ENCODE measurements around the gene CSNK2A1. TPM values are rescaled to one million over a fixed set of nuclear protein-coding genes. Genes with fewer than 3 reads are reported as not detected.

Gene CSNK2A1
- polyA plus RNA-seq, 1 experiment: 136 TPM

GRCh38 chr20:550611-551010, 7.0 kb upstream of the CSNK2A1 start:
- H3K9me3 ChIP-seq (ENCODE audit: control insufficient read depth, insufficient read depth, low read length): no peaks in the 10 kb centered on the region
- CTCF ChIA-PET: interaction anchor here (1.9 kb wide), 1 partner anchor 116 kb away, joined by 4 read pairs; no protein-coding TSS in a partner anchor
- POLR2A ChIA-PET: no interaction called here
- peaks cover 18% of the 10 kb centered on the region for H3K27me3 ChIP-seq (ENCODE audit: control insufficient read depth, insufficient read depth, low read length)
- H3K4me3 ChIP-seq (ENCODE audit: low read depth, low read length): no peak overlapping the region
- no peak for DNase-seq (ENCODE audit: low read depth, low spot score)
- TF ChIP-seq, protein P1, sequence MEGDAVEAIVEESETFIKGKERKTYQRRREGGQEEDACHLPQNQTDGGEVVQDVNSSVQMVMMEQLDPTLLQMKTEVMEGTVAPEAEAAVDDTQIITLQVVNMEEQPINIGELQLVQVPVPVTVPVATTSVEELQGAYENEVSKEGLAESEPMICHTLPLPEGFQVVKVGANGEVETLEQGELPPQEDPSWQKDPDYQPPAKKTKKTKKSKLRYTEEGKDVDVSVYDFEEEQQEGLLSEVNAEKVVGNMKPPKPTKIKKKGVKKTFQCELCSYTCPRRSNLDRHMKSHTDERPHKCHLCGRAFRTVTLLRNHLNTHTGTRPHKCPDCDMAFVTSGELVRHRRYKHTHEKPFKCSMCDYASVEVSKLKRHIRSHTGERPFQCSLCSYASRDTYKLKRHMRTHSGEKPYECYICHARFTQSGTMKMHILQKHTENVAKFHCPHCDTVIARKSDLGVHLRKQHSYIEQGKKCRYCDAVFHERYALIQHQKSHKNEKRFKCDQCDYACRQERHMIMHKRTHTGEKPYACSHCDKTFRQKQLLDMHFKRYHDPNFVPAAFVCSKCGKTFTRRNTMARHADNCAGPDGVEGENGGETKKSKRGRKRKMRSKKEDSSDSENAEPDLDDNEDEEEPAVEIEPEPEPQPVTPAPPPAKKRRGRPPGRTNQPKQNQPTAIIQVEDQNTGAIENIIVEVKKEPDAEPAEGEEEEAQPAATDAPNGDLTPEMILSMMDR (IDR thresholded peaks at IDR 0.05; ENCODE audit: low read depth, low read length): no peak
- no peak overlapping the region for H3K27ac ChIP-seq (ENCODE audit: low read depth, low read length)

- peaks cover 17% of the 10 kb centered on the region for H3K27me3 ChIP-seq (ENCODE audit: control insufficient read depth, insufficient read depth, low read length)
- CTCF ChIA-PET: interaction anchor here (1.9 kb wide), 1 partner anchor 117 kb away, joined by 4 read pairs; no protein-coding TSS in a partner anchor
- H3K4me3 ChIP-seq (ENCODE audit: low read depth, low read length): no peak overlapping the region
- no peak for DNase-seq (ENCODE audit: low read depth, low spot score)
- TF ChIP-seq, protein P1 (IDR thresholded peaks at IDR 0.05; ENCODE audit: low read depth, low read length): no peak
- POLR2A ChIA-PET: no interaction called here
- no peaks in the 10 kb centered on the region for H3K9me3 ChIP-seq (ENCODE audit: control insufficient read depth, insufficient read depth, low read length)
- H3K27ac ChIP-seq (ENCODE audit: low read depth, low read length): no peak overlapping the region
Measured at GRCh38 chr20:549722-550496, 6.3 kb upstream of the CSNK2A1 start.

GRCh38 chr20:548906-549305, 5.3 kb upstream of the CSNK2A1 start:
- Histone ChIP-seq H3K27me3 (ENCODE audit: control insufficient read depth, insufficient read depth, low read length) (peaks cover 12% of the 10 kb centered on the region), H3K9me3 (ENCODE audit: control insufficient read depth, insufficient read depth, low read length) (no peaks in the 10 kb centered on the region), H3K4me3 (ENCODE audit: low read depth, low read length) (no peak overlapping the region), H3K27ac (ENCODE audit: low read depth, low read length) (no peak overlapping the region)
- TF ChIP-seq, protein P1 (IDR thresholded peaks at IDR 0.05; ENCODE audit: low read depth, low read length): no peak
- ChIA-PET POLR2A (no interaction called here), CTCF (interaction anchor here (0.9 to 1.3 kb wide), 2 partner anchors 12 to 96 kb away, joined by 3 read pairs; no protein-coding TSS in a partner anchor)
- no peak for DNase-seq (ENCODE audit: low read depth, low spot score)

GRCh38 chr20:547394-547793, 3.8 kb upstream of the CSNK2A1 start:
- ChIA-PET CTCF (interaction anchor here (1.0 to 1.3 kb wide), 2 partner anchors 14 to 98 kb away, joined by 3 read pairs; no protein-coding TSS in a partner anchor), POLR2A (interaction anchor here (0.6 kb wide), 1 partner anchor 855 kb away, joined by 3 read pairs; no protein-coding TSS in a partner anchor)
- H3K4me3 ChIP-seq (ENCODE audit: low read depth, low read length): no peak overlapping the region
- peaks cover 3% of the 10 kb centered on the region; the same call in 1 of the 2 replicates for H3K9me3 ChIP-seq (ENCODE audit: control insufficient read depth, insufficient read depth, low read length)
- DNase-seq (ENCODE audit: low read depth, low spot score): no peak
- H3K27ac ChIP-seq (ENCODE audit: low read depth, low read length): no peak overlapping the region
- TF ChIP-seq, protein P1 (IDR thresholded peaks at IDR 0.05; ENCODE audit: low read depth, low read length): no peak
- H3K27me3 ChIP-seq (ENCODE audit: control insufficient read depth, insufficient read depth, low read length): peaks cover 12% of the 10 kb centered on the region

DNA sequence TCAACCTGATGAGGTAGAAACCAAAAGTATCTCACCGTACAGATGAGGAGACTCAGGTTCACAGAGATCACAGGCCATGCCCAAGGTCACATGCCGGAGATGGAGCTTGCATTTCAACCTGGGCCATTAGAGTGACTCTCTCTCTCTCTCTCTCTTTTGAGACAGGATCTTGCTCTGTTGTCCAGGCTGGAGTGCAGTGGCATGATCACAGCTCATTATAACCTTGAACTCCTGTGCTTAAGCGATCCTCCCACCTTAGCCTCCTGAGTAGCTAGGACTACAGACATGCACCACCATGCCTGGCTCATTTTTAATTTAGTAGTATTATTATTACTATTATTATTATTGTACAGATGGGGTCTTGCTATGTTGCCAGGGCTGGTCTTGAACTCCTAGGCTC, 2.8 kb upstream of the CSNK2A1 start:
- CTCF ChIA-PET: interaction anchor here (1.5 kb wide), 1 partner anchor 121 kb away, joined by 4 read pairs; no protein-coding TSS in a partner anchor
- TF ChIP-seq, protein P1 (IDR thresholded peaks at IDR 0.05; ENCODE audit: low read depth, low read length): no peak
- Histone ChIP-seq H3K27ac (ENCODE audit: low read depth, low read length) (no peak overlapping the region), H3K4me3 (ENCODE audit: low read depth, low read length) (no peak overlapping the region), H3K9me3 (ENCODE audit: control insufficient read depth, insufficient read depth, low read length) (peaks cover 3% of the 10 kb centered on the region; the same call in 1 of the 2 replicates), H3K27me3 (ENCODE audit: control insufficient read depth, insufficient read depth, low read length) (peaks cover 10% of the 10 kb centered on the region)
- POLR2A ChIA-PET: no interaction called here
- DNase-seq (ENCODE audit: low read depth, low spot score): no peak

All from AG04450 (cell line).